Kasumi-1 (cell line): ENCODE results near the gene PCSK6.

ENCODE experiments used
- DNase-seq, 2 experiments: peaks; one replicate each; lab custom pipeline; 2025; lab: John Stamatoyannopoulos, UW

The PCSK6 gene

GRCh38 chr15:101489599-101490407, at the start of gene PCSK6:
PCSK6 (minus strand) TSS chr15:101489707; CDS start chr15:101489670, 37 bp downstream.
- DNase-seq, result peak in 1 of 2 experiments; percentile 21

- DNase-seq, result no peak
These were observed 49.5 kb upstream of the PCSK6 start for GRCh38 chr15:101538996-101539395.

GRCh38 chr15:101538177-101538576, 48.7 kb upstream of the PCSK6 start:
- DNase-seq, result no peak

GRCh38 chr15:101537483-101538080, 48.1 kb upstream of the PCSK6 start:
- peak; percentile 42 to 51 for DNase-seq

- DNase-seq, result no peak
These were observed 47.4 kb upstream of the PCSK6 start for GRCh38 chr15:101536875-101537405.

- DNase-seq, result no peak
These were observed 46.8 kb upstream of the PCSK6 start for GRCh38 chr15:101536166-101536874.

GRCh38 chr15:101535170-101535902, 45.8 kb upstream of the PCSK6 start:
- no peak for DNase-seq

- no peak for DNase-seq
These were observed 45.0 kb upstream of the PCSK6 start for GRCh38 chr15:101534376-101534970.

- DNase-seq, result no peak
These were observed 44.0 kb upstream of the PCSK6 start for GRCh38 chr15:101533371-101534140.

- DNase-seq, result no peak
These were observed 43.4 kb upstream of the PCSK6 start for GRCh38 chr15:101532865-101533264.

- no peak for DNase-seq
These were observed 41.7 kb upstream of the PCSK6 start for GRCh38 chr15:101531170-101531569.

GRCh38 chr15:101530224-101530958, 40.9 kb upstream of the PCSK6 start:
- DNase-seq, result no peak

GRCh38 chr15:101528917-101529299, 39.4 kb upstream of the PCSK6 start:
- DNase-seq, result no peak

GRCh38 chr15:101528108-101528916, 38.8 kb upstream of the PCSK6 start:
- DNase-seq, result no peak

- no peak for DNase-seq
These were observed 37.4 kb upstream of the PCSK6 start for GRCh38 chr15:101526890-101527289.

- no peak for DNase-seq
These were observed 36.9 kb upstream of the PCSK6 start for GRCh38 chr15:101526442-101526841.

- DNase-seq, result no peak
These were observed 36.5 kb upstream of the PCSK6 start for GRCh38 chr15:101526021-101526420.

- no peak for DNase-seq
These were observed 35.7 kb upstream of the PCSK6 start for GRCh38 chr15:101525087-101525669.

GRCh38 chr15:101523560-101523940, 34.0 kb upstream of the PCSK6 start:
- no peak for DNase-seq
